B cell (primary cell): ENCODE data around the gene ADARB2. TPM values are rescaled to one million over a fixed set of nuclear protein-coding genes. Genes with fewer than 3 reads are reported as not detected.
"Not testable (repeated sequence)": the region's sequence is repeated elsewhere in the genome, so short reads cannot be mapped to it uniquely, and the experiment has no call there.

ENCODE experiments used
- ATAC-seq: fragments of 200-7000 bp; cut with Tn5 transposase; one replicate; pipeline ENCODE4 v1.10.0; 2021; ENCODE audit warnings: low read depth, mild to moderate bottlenecking, moderate number of reproducible peaks, moderate library complexity
- CTCF ChIA-PET: fragments of 350-600 bp; sonication (Branson Sonifier 250); formaldehyde crosslinking; loops from one replicate; lab custom pipeline; 2021; ENCODE audit warnings: antibody characterized with exemption, inconsistent platforms; lab: Charles Lee
- POLR2A ChIA-PET: fragments of 350-600 bp; sonication (Branson Sonifier 250); formaldehyde crosslinking; loops from one replicate; lab custom pipeline; 2021; ENCODE audit warnings: antibody characterized with exemption; lab: Charles Lee
- DNase-seq: peaks from one replicate; pipeline ENCODE4 v3.0.0; 2013
- H2AFZ ChIP-seq: 2 replicates; pipeline ENCODE4 v1.6.1; 2012; ENCODE audit warnings: mild to moderate bottlenecking, low read depth, low read length; ENCODE audit not compliant: insufficient read depth, poor library complexity, severe bottlenecking
- H3K27ac ChIP-seq, 2 donors: 1 replicate in 1 of 2; 2 replicates in 1 of 2; pipeline ENCODE4 v1.5.1; 2012 to 2013; ENCODE audit warnings: low read length in 2 of 2, mild to moderate bottlenecking in 2 of 2, moderate library complexity in 1 of 2
- H3K27me3 ChIP-seq, 4 experiments: fragments of 200-600 bp in 1 of 4; sonication (generic) in 1 of 4; replicated peaks in 1 of 4; 1 replicate in 2 of 4; 2 replicates in 2 of 4; pipeline versions ENCODE4 v1.6.1 to v1.7.0; 2013 to 2016; ENCODE audit warnings: low read length in 3 of 4, mild to moderate bottlenecking in 2 of 4, mixed read lengths in 1 of 4, moderate library complexity in 1 of 4; ENCODE audit not compliant: insufficient read depth in 4 of 4, control insufficient read depth in 3 of 4; ENCODE audit errors: control extremely low read depth in 1 of 4
- H3K36me3 ChIP-seq, 2 experiments: replicated peaks in 1 of 2; 1 replicate in 1 of 2; 2 replicates in 1 of 2; pipeline versions ENCODE4 v1.6.1 to v1.7.1; 2013; ENCODE audit warnings: low read length in 1 of 2; ENCODE audit not compliant: insufficient read depth in 2 of 2, control insufficient read depth in 1 of 2; ENCODE audit errors: control extremely low read depth in 1 of 2, extremely low read depth in 1 of 2
- H3K4me1 ChIP-seq, 2 donors: fragments of 200-600 bp in 1 of 2; sonication (generic) in 1 of 2; 1 replicate in 1 of 2; 2 replicates in 1 of 2; pipeline versions ENCODE4 v1.5.1 to v1.6.1; 2013 to 2017; ENCODE audit warnings: low read length in 2 of 2; ENCODE audit not compliant: control insufficient read depth in 2 of 2, insufficient read depth in 2 of 2
- H3K4me2 ChIP-seq: replicated peaks from 2 replicates; pipeline ENCODE3; 2012; ENCODE audit warnings: mild to moderate bottlenecking, low read depth, low read length; ENCODE audit not compliant: poor library complexity, severe bottlenecking
- H3K4me3 ChIP-seq, 5 experiments: fragments of 200-600 bp in 1 of 5; sonication (generic) in 1 of 5; 1 replicate in 3 of 5; 2 replicates in 2 of 5; pipeline versions ENCODE4 v1.5.1 to v1.7.0; 2011 to 2016; ENCODE audit warnings: low read length in 4 of 5, mild to moderate bottlenecking in 4 of 5, low read depth in 2 of 5, control low read depth in 1 of 5, moderate library complexity in 1 of 5; ENCODE audit not compliant: insufficient read depth in 1 of 5; ENCODE audit errors: control extremely low read depth in 1 of 5, extremely low read depth in 1 of 5
- H3K79me2 ChIP-seq: fragments of 200-600 bp; sonication (generic); one replicate; pipeline ENCODE4 v1.6.0; 2016; ENCODE audit warnings: low read length; ENCODE audit not compliant: control insufficient read depth, insufficient read depth
- H3K9ac ChIP-seq: fragments of 200-600 bp; sonication (generic); 2 replicates; pipeline ENCODE4 v1.6.1; 2017; ENCODE audit warnings: mild to moderate bottlenecking, low read length, moderate library complexity
- H3K9me3 ChIP-seq, 3 donors: one replicate each; pipeline versions ENCODE4 v1.6.1 to v1.7.1; 2013; ENCODE audit warnings: low read length in 2 of 3; ENCODE audit not compliant: control insufficient read depth in 2 of 3, insufficient read depth in 1 of 3; ENCODE audit errors: control extremely low read depth in 1 of 3
- H4K20me1 ChIP-seq: 2 replicates; pipeline ENCODE4 v1.6.0; 2012; ENCODE audit warnings: mild to moderate bottlenecking, low read length; ENCODE audit not compliant: insufficient read depth, control insufficient read depth, poor library complexity, severe bottlenecking
- H3K27ac Mint-ChIP-seq: one replicate; pipeline ENCODE4 v1.8.0; 2021; ENCODE audit warnings: mixed read lengths
- H3K27me3 Mint-ChIP-seq: one replicate; pipeline ENCODE4 v1.8.0; 2021; ENCODE audit warnings: mixed read lengths
- H3K4me1 Mint-ChIP-seq: one replicate; pipeline ENCODE4 v1.8.0; 2021; ENCODE audit warnings: mixed read lengths
- H3K4me3 Mint-ChIP-seq: one replicate; pipeline ENCODE4 v1.8.0; 2021; ENCODE audit warnings: mixed read lengths
- H3K9me3 Mint-ChIP-seq: one replicate; pipeline ENCODE4 v1.8.0; 2022; ENCODE audit warnings: mixed read lengths; ENCODE audit not compliant: insufficient read depth
- EZH2 ChIP-seq: IDR thresholded peaks from 2 replicates; pipeline ENCODE4 v1.6.1; 2012; ENCODE audit warnings: borderline replicate concordance, low read depth, mild to moderate bottlenecking, moderate library complexity, low read length; ENCODE audit not compliant: insufficient read depth, poor library complexity, severe bottlenecking
- WGBS: methylation state at CpG from one replicate; pipeline ENCODE4 v1.1.5; 2013; ENCODE audit warnings: missing lambda C conversion rate; ENCODE audit not compliant: insufficient coverage; 5-methylcytosine and 5-hydroxymethylcytosine counted together
- intact Hi-C: fragments of 100-400 bp; cut with micrococcal nuclease; formaldehyde crosslinking; loops from one replicate; pipeline ENCODE4 v1.10.0; 2022
- polyA plus RNA-seq: library from polyadenylated mRNA; depleted of rRNA; stranded (reverse); fragments of >200 nt; gene quantifications from 2 replicates; pipeline ENCODE4 v1.2.3, GENCODE V29; 2012
- total RNA-seq, 2 donors: library from RNA; stranded (reverse); fragments of 120-200 nt in 1 of 2; gene quantifications; 1 replicate in 1 of 2; 2 replicates in 1 of 2; pipeline versions ENCODE4 v1.2.3 to v1.2.4, GENCODE V29; 2013 to 2022
- TF ChIP-seq, protein P1 (sequence below): fragments of 200-600 bp; IDR thresholded peaks from one replicate; pipeline ENCODE4 v1.8.0; 2022; ENCODE audit warnings: antibody characterized with exemption, mild to moderate bottlenecking

The ADARB2 gene
- total and polyA plus RNA-seq, 2 donors (not counting 1 experiment from before 2014, with no cell fraction given): 0.13 to 0.96 TPM

DNA sequence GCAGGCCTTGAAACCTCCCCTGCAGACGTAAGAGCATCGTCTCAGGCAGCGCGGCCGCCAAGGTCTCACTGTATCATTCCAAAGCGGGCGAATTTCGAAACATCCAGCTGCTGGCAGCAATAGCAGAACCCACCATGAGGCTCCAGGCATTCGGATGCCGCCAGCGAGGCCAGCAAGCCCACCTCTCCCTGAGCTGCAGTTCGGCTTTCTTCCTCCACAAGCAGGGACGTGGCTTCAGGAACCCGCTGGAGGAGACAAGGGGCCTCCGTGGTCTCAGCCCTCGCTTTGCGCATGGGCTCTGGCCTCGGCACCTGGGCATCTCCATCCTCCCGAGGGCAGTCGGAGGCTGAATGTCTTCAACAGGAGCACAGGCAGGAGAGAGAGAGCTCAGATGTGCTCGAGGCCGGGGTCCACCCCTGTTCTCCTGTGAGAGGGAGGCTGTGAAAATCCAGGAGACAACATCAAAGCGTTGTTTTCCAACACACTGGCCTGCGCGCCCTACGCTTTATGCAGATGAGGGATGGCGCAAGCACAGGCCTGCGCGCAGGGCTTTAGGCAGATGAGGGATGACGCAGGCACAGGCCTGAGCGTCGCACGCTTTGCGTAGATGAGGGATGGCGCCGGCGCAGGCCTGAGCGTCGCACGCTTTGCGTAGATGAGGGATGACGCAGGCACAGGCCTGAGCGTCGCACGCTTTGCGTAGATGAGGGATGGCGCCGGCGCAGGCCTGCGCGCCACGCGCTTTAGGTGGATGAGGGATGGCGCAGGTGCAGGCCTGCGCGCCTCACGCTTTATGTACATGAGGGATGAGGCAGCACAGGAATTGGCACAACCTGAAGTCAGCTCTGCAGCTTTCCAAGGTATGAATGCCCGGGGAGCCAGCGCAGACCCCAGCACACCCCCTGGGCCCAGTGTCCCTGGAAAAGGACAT is 577.9 kb downstream of the ADARB2 start:
- H3K4me2 ChIP-seq: no peak overlapping the region
- DNase-seq (peak; percentile 53), ATAC-seq (no peak)
- WGBS: 89% methylated on average over 57 of the region's 59 CpGs
- TF ChIP-seq, protein P1, sequence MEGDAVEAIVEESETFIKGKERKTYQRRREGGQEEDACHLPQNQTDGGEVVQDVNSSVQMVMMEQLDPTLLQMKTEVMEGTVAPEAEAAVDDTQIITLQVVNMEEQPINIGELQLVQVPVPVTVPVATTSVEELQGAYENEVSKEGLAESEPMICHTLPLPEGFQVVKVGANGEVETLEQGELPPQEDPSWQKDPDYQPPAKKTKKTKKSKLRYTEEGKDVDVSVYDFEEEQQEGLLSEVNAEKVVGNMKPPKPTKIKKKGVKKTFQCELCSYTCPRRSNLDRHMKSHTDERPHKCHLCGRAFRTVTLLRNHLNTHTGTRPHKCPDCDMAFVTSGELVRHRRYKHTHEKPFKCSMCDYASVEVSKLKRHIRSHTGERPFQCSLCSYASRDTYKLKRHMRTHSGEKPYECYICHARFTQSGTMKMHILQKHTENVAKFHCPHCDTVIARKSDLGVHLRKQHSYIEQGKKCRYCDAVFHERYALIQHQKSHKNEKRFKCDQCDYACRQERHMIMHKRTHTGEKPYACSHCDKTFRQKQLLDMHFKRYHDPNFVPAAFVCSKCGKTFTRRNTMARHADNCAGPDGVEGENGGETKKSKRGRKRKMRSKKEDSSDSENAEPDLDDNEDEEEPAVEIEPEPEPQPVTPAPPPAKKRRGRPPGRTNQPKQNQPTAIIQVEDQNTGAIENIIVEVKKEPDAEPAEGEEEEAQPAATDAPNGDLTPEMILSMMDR: no peak
- TF ChIP-seq EZH2: no peak
- peaks cover 0 to 4% (median 0%) of the 10 kb centered on the region in 3 donors for H3K9me3 ChIP-seq
- no peaks in the 10 kb centered on the region for H3K9me3 Mint-ChIP-seq
- H3K9ac ChIP-seq: no peak overlapping the region
- no peak overlapping the region for H3K27ac ChIP-seq
- H3K27me3 ChIP-seq: no peaks in the 10 kb centered on the region
- H3K27ac Mint-ChIP-seq: no peak overlapping the region
- no peaks in the 10 kb centered on the region for H4K20me1 ChIP-seq
- peaks cover 1% of the 10 kb centered on the region for H3K4me1 Mint-ChIP-seq
- ChIA-PET CTCF (no interaction called here), POLR2A (no interaction called here)
- H3K27me3 Mint-ChIP-seq: peaks cover 20% of the 10 kb centered on the region
- H3K4me1 ChIP-seq: no peaks in the 10 kb centered on the region
- intact Hi-C loops: no loop called here
- H3K36me3 ChIP-seq: no peaks in the 10 kb centered on the region
- H3K4me3 Mint-ChIP-seq: no peak overlapping the region
- H3K79me2 ChIP-seq: no peaks in the 10 kb centered on the region
- H3K4me3 ChIP-seq: no peak overlapping the region
- no peak overlapping the region for H2AFZ ChIP-seq

DNA sequence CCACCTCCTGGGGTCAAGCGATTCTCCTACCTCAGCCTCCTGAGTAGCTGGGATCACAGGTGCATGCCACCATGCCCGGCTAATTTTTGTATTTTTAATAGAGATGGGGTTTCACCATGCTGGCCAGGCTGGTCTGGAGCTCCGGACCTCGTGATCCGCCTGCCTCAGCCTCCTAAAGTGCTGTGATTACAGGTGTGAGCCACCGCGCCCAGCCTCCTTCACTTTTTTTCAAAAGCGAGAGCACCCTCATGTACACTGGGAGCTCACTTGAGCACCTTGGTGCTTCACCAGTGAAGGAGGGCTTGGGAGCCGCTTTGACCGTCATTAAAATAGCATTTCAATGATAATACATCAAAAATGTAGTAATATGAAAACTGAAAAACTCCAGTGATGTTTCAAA is 578.8 kb downstream of the ADARB2 start:
- H3K27me3 ChIP-seq, H3K4me1 Mint-ChIP-seq, POLR2A ChIA-PET, H3K4me3 ChIP-seq, H2AFZ ChIP-seq, H3K9me3 ChIP-seq, H3K9me3 Mint-ChIP-seq, ATAC-seq, H3K4me2 ChIP-seq, CTCF ChIA-PET, H3K4me1 ChIP-seq, DNase-seq, H3K4me3 Mint-ChIP-seq, H3K79me2 ChIP-seq, H3K9ac ChIP-seq, H3K36me3 ChIP-seq, H4K20me1 ChIP-seq, H3K27ac ChIP-seq, H3K27ac Mint-ChIP-seq, intact Hi-C loops: not testable (repeated sequence)
- WGBS: 90% methylated on average over 7 of the region's 10 CpGs
- H3K27me3 Mint-ChIP-seq: peaks cover 24% of the 10 kb centered on the region
